ENCODE results near the gene PAK5.

DNA sequence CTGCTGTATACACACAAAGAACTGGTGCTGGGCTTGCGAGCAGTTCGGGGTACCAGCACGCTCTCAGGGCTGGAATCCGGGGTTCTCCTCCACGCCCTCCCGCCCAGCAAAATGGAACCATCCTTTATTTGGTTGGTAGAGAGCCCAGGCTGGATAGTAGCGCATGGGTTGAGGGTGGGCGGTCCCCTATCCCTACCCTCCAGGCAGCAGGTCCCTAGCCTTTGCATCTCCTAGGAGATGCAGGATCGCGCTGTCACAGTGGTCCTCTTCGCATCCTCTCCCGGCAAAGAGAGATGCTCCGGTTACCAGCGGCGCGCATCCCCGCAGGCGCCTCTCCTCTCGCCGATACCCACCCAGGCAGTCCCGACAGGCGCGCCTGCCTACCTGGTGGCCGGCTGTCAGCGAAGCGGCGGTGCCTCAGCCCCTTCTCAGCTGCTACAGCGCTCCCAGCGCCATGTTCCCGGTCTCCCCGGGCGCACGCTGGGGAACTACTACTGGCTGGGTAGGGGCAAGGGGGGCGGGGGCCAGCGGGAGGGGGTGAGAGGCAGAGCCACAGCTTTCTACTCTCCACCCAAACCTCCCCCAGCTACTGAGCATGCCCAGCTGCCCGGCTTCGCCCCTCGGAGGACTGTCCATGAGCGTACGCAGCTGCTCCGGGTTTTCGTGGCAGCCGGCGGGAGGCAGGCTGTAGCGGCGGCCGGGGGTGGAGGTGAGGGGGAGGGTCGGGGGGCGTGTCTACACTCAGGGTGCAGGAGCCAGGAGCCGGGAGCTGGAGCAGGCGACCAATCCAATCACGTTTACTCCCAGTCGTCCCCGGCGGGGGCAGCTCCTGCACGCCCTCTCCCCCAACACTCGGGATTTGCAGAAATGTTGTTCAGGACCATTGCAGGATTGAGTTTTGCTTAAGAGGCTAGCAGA lies at the start of gene PAK5:
- TF ChIP-seq POLR2AphosphoS5 (IDR thresholded peaks at IDR 0.05; ENCODE audit: low read depth, low read length) (no peak), EP300 (IDR thresholded peaks at IDR 0.05; ENCODE audit: low read depth in 2 of 2, low read length in 2 of 2) (no peak), EP300 (CRISPR knock-in tag; IDR thresholded peaks at IDR 0.05; ENCODE audit: borderline replicate concordance) (no peak), MAFG (CRISPR knock-in tag; IDR thresholded peaks at IDR 0.05) (no peak)
